Adrenal gland (tissue), 12 donors: ENCODE measurements around the gene HIBCH. TPM values are rescaled to one million over a fixed set of nuclear protein-coding genes. Genes with fewer than 3 reads are reported as not detected.
"Not testable (repeated sequence)": the region's sequence is repeated elsewhere in the genome, so short reads cannot be mapped to it uniquely, and the experiment has no call there.

Source experiments
- DNase-seq, 7 donors: peaks; one replicate each; pipeline ENCODE4 v3.0.0-alpha.2; 2019 to 2020
- H3K27ac ChIP-seq, 5 donors: fragments of 200-600 bp; sonication (generic) in 4 of 5; 1 replicate in 3 of 5; 2 replicates in 2 of 5; pipeline versions ENCODE4 v1.5.1 to v1.8.0; 2016 to 2020; ENCODE audit warnings: mild to moderate bottlenecking in 1 of 5
- H3K27me3 ChIP-seq: fragments of 200-600 bp; 2 replicates; pipeline ENCODE4 v1.8.0; 2021
- H3K36me3 ChIP-seq, 2 donors: fragments of 200-600 bp; replicated peaks in 1 of 2; 1 replicate in 1 of 2; 2 replicates in 1 of 2; pipeline versions ENCODE4 v1.5.1 to v1.8.0; 2018 to 2022
- H3K4me1 ChIP-seq, 2 donors: fragments of 200-600 bp; replicated peaks in 1 of 2; 1 replicate in 1 of 2; 2 replicates in 1 of 2; pipeline versions ENCODE4 v1.5.1 to v1.8.0; 2018 to 2021
- H3K4me3 ChIP-seq, 4 donors: fragments of 200-600 bp; sonication (generic) in 3 of 4; one replicate each; pipeline ENCODE4 v1.5.1; 2016 to 2018
- H3K9me3 ChIP-seq, 3 donors: fragments of 200-600 bp; sonication (generic) in 1 of 3; replicated peaks in 1 of 3; 1 replicate in 2 of 3; 2 replicates in 1 of 3; pipeline versions ENCODE4 v1.5.1 to v1.8.0; 2016 to 2021
- CTCF ChIP-seq, 6 experiments: fragments of 450-650 bp in 4 of 6; fragments of 200-600 bp in 2 of 6; sonication (generic) in 1 of 6; IDR thresholded peaks; 1 replicate in 5 of 6; 2 replicates in 1 of 6; pipeline versions ENCODE4 v1.5.1 to v1.8.0; 2016 to 2021; ENCODE audit warnings: antibody characterized with exemption in 6 of 6, mild to moderate bottlenecking in 2 of 6, moderate library complexity in 1 of 6
- POLR2A ChIP-seq, 2 donors: fragments of 450-650 bp; IDR thresholded peaks; one replicate each; pipeline ENCODE4 v1.6.1; 2017; ENCODE audit warnings: antibody characterized with exemption in 2 of 2, mild to moderate bottlenecking in 2 of 2, moderate library complexity in 1 of 2
- WGBS, 4 donors: extraction: QIAGEN DNeasy Blood & Tissue Kit in 2 of 4; methylation state at CpG; one replicate each; pipeline versions ENCODE4 v1.1.5 to v1.1.7; 2013 to 2017; 5-methylcytosine and 5-hydroxymethylcytosine counted together
- intact Hi-C, 2 donors: fragments of 100-400 bp; cut with DNase I; formaldehyde crosslinking; loops; one replicate each; pipeline versions ENCODE4 v1.14.1 to v1.15.0; 2022 to 2023
- polyA plus RNA-seq, 3 donors: library from polyadenylated mRNA; stranded (reverse); fragments of 200-250 nt in 2 of 3; fragments of 350-450 nt in 1 of 3; fragmentation: Illumina TruSeq in 1 of 3; extraction: RNeasy Lipid Tissue Mini Kit (QIAGEN cat#74804) in 1 of 3; gene quantifications; one replicate each; pipeline ENCODE4 v1.2.3, GENCODE V29; 2013 to 2014
- total RNA-seq, 9 donors: library from RNA; depleted of rRNA in 4 of 9; stranded (reverse); fragments of >200 nt in 4 of 9; fragments of 120-200 nt in 1 of 9; fragmentation: NEBNext Ultra II Directional in 1 of 9; extraction: Animal tissue kit (Norgen Biotek cat#: 25700) in 1 of 9; gene quantifications; one replicate each; pipeline versions ENCODE4 v1.1.0 to v1.2.4, GENCODE V29; 2013 to 2023
- donor health status: healthy with polysubstance abuse.
- donor health status: Bipolar disorder and iron deficiency.
- donor health status: DM: yes; HTN: yes; CAD: no.
- donor health status: DM: no; HTN: no; CAD: no.
- donor health status: DM: no; HTN: no; CAD: no.
- donor health status: DM: yes; HTN: yes; CAD: no.

Gene HIBCH
- total and polyA plus RNA-seq, 12 donors, result 18.2 to 174 (median 66.4) TPM

- Histone ChIP-seq H3K27me3 (no peaks in the 10 kb centered on the region), H3K4me1 (peaks cover 26 to 47% of the 10 kb centered on the region in 2 donors), H3K27ac (no peak overlapping the region), H3K36me3 (peaks cover 0 to 12% of the 10 kb centered on the region in 2 donors), H3K4me3 (no peak overlapping the region), H3K9me3 (no peaks in the 10 kb centered on the region)
- WGBS, 4 donors, result 90 to 94% (median 91%) methylated on average over 3 of the region's 3 CpGs
- no peak for DNase-seq
- intact Hi-C loops, result no loop called here
- no peak for TF ChIP-seq CTCF (IDR thresholded peaks at IDR 0.05)
- no peak for TF ChIP-seq POLR2A (IDR thresholded peaks at IDR 0.05)
These were observed 41.3 kb upstream of the HIBCH start for GRCh38 chr2:190360965-190361364.

- peak overlapping the region in 1 of 5 donors; percentile 71 for H3K27ac ChIP-seq
- peaks cover 0 to 12% of the 10 kb centered on the region in 2 donors for H3K36me3 ChIP-seq
- DNase-seq, result no peak
- H3K9me3 ChIP-seq, result no peaks in the 10 kb centered on the region
- no peaks in the 10 kb centered on the region for H3K27me3 ChIP-seq
- peaks cover 30 to 51% of the 10 kb centered on the region in 2 donors for H3K4me1 ChIP-seq
- intact Hi-C loops, result no loop called here
- peak overlapping the region in 1 of 4 donors; percentile 39 for H3K4me3 ChIP-seq
- no peak for TF ChIP-seq POLR2A (IDR thresholded peaks at IDR 0.05)
- no peak for TF ChIP-seq CTCF (IDR thresholded peaks at IDR 0.05)
These were observed 40.9 kb upstream of the HIBCH start for GRCh38 chr2:190360561-190360960.

GRCh38 chr2:190358655-190359448, 39.2 kb upstream of the HIBCH start:
- H3K36me3 ChIP-seq, H3K9me3 ChIP-seq, intact Hi-C loops, DNase-seq, H3K27me3 ChIP-seq: not testable (repeated sequence)
- 70 to 78% (median 73%) methylated on average over 4 to 8 of the region's 8 CpGs for WGBS, 4 donors
- H3K4me3 ChIP-seq, result peak overlapping the region in 1 of 4 donors; percentile 39
- H3K4me1 ChIP-seq, result peaks cover 41 to 66% of the 10 kb centered on the region in 2 donors
- H3K27ac ChIP-seq, result peak overlapping the region in 4 of 5 donors; percentile 40 to 86 (median 72)

GRCh38 chr2:190357600-190357999, 38.0 kb upstream of the HIBCH start:
- no peaks in the 10 kb centered on the region for H3K9me3 ChIP-seq
- no peak for TF ChIP-seq POLR2A (IDR thresholded peaks at IDR 0.05)
- no peak for TF ChIP-seq CTCF (IDR thresholded peaks at IDR 0.05)
- no peak overlapping the region for H3K27ac ChIP-seq
- 45 to 74% (median 58%) methylated on average over 2 of the region's 2 CpGs for WGBS, 4 donors
- H3K27me3 ChIP-seq, result no peaks in the 10 kb centered on the region
- no peak overlapping the region for H3K4me3 ChIP-seq
- no peak for DNase-seq
- no peaks in the 10 kb centered on the region for H3K36me3 ChIP-seq
- intact Hi-C loops, result no loop called here
- peaks cover 52 to 78% of the 10 kb centered on the region in 2 donors for H3K4me1 ChIP-seq
